Tibial nerve (tissue), 4 donors: Measurements from ENCODE around the gene CA9. TPM values are rescaled to one million over a fixed set of nuclear protein-coding genes. Genes with fewer than 3 reads are reported as not detected.

ENCODE experiments used
- DNase-seq, 2 donors: peaks; one replicate each; pipeline ENCODE4 v3.0.0-alpha.2; 2019; ENCODE audit warnings: low spot score in 2 of 2
- H3K27ac ChIP-seq, 4 donors: fragments of 200-600 bp; sonication (generic) in 3 of 4; one replicate each; pipeline ENCODE4 v1.5.1; 2017 to 2019; ENCODE audit warnings: mild to moderate bottlenecking in 1 of 4
- H3K27me3 ChIP-seq, 2 donors: fragments of 200-600 bp; sonication (generic) in 1 of 2; one replicate each; pipeline versions ENCODE4 v1.5.1 to v1.6.0; 2017 to 2019
- H3K36me3 ChIP-seq, 3 donors: fragments of 200-600 bp; sonication (generic); one replicate each; pipeline ENCODE4 v1.5.1; 2018 to 2019
- H3K4me1 ChIP-seq, 4 donors: fragments of 200-600 bp; sonication (generic) in 3 of 4; one replicate each; pipeline ENCODE4 v1.5.1; 2017 to 2019
- H3K4me3 ChIP-seq, 4 donors: fragments of 200-600 bp; sonication (generic) in 3 of 4; one replicate each; pipeline ENCODE4 v1.5.1; 2017 to 2019; ENCODE audit warnings: mild to moderate bottlenecking in 1 of 4, moderate library complexity in 1 of 4
- H3K9me3 ChIP-seq, 4 donors: fragments of 200-600 bp; sonication (generic) in 3 of 4; one replicate each; pipeline ENCODE4 v1.5.1; 2017 to 2019
- EP300 ChIP-seq, 2 donors: sonication (generic); formaldehyde crosslinking; IDR thresholded peaks; one replicate each; pipeline ENCODE4 v1.6.1; 2017; ENCODE audit warnings: antibody characterized with exemption in 2 of 2, mild to moderate bottlenecking in 1 of 2
- POLR2A ChIP-seq, 2 donors: fragments of 450-650 bp; IDR thresholded peaks; one replicate each; pipeline ENCODE4 v1.6.1; 2017; ENCODE audit warnings: antibody characterized with exemption in 2 of 2, mild to moderate bottlenecking in 2 of 2, moderate library complexity in 2 of 2
- WGBS, 2 donors: methylation state at CpG; one replicate each; pipeline ENCODE4 v1.1.5; 2018; 5-methylcytosine and 5-hydroxymethylcytosine counted together
- total RNA-seq, 4 donors: library from RNA; depleted of rRNA; stranded (reverse); fragments of >200 nt; gene quantifications; one replicate each; pipeline ENCODE4 v1.1.0, GENCODE V29; 2016
- TF ChIP-seq, protein P1 (sequence below), 5 experiments: fragments of 200-600 bp in 3 of 5; fragments of 450-650 bp in 2 of 5; sonication (generic) in 3 of 5; IDR thresholded peaks; one replicate each; pipeline ENCODE4 v1.5.1; 2016 to 2019; ENCODE audit warnings: antibody characterized with exemption in 5 of 5, mild to moderate bottlenecking in 3 of 5, moderate library complexity in 2 of 5

Gene CA9
- total RNA-seq, 4 donors from 2014 or later: 0.84 TPM; not detected in 3

DNA sequence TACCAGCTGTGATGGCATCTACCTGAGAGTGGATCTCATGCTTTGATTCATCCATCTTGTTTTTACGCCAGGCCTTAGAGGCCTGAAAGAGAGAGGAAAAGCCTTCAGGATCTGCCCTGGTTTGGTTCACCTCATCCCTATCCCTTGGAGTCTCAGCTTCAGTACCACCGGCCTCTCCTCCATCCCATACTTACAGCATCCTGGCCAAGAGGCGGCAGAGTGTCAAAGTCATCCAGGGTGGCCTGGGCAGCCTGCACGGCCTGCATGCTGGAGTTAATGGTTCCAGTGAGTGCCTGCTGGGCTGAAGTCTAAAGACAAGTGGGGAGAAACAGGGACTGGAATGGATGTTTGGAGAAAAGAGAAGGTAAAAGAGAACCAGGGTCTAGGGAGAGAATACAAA lies 45.8 kb downstream of the CA9 start:
- H3K9me3 ChIP-seq: no peaks in the 10 kb centered on the region
- H3K4me3 ChIP-seq: no peak overlapping the region
- H3K27ac ChIP-seq: no peak overlapping the region
- no peaks in the 10 kb centered on the region for H3K4me1 ChIP-seq
- DNase-seq: no peak
- peaks cover 13 to 100% (median 69%) of the 10 kb centered on the region in 3 donors for H3K36me3 ChIP-seq
- TF ChIP-seq EP300 (IDR thresholded peaks at IDR 0.05) (no peak), POLR2A (IDR thresholded peaks at IDR 0.05) (no peak)
- TF ChIP-seq, protein P1, sequence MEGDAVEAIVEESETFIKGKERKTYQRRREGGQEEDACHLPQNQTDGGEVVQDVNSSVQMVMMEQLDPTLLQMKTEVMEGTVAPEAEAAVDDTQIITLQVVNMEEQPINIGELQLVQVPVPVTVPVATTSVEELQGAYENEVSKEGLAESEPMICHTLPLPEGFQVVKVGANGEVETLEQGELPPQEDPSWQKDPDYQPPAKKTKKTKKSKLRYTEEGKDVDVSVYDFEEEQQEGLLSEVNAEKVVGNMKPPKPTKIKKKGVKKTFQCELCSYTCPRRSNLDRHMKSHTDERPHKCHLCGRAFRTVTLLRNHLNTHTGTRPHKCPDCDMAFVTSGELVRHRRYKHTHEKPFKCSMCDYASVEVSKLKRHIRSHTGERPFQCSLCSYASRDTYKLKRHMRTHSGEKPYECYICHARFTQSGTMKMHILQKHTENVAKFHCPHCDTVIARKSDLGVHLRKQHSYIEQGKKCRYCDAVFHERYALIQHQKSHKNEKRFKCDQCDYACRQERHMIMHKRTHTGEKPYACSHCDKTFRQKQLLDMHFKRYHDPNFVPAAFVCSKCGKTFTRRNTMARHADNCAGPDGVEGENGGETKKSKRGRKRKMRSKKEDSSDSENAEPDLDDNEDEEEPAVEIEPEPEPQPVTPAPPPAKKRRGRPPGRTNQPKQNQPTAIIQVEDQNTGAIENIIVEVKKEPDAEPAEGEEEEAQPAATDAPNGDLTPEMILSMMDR (IDR thresholded peaks at IDR 0.05): no peak
- 94 to 95% methylated on average over 4 of the region's 4 CpGs for WGBS, 2 donors
- no peaks in the 10 kb centered on the region for H3K27me3 ChIP-seq

DNA sequence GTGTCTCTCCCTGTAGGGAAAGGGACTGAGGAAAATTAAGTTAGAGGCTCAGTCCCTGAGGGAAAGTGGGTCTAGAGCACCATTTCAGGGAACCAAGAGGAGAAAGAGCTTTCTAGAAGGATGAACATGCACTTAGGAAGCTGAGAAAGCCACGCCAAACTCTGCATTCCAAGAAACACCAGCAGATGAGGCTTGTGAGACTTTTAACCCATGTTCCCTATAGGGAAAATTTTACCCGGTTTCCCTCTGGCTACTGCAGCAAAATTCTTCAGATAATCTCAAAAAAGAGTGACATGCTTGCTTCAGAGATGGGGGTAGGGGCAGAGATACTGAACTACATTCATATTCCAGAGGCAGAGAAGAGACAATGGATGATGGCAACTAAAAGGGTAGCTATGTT lies 49.7 kb downstream of the CA9 start:
- Histone ChIP-seq H3K27me3 (no peaks in the 10 kb centered on the region), H3K36me3 (peaks cover 13 to 81% (median 38%) of the 10 kb centered on the region in 3 donors), H3K9me3 (no peaks in the 10 kb centered on the region), H3K27ac (no peak overlapping the region), H3K4me3 (no peak overlapping the region), H3K4me1 (peaks cover 0 to 31% (median 25%) of the 10 kb centered on the region in 4 donors)
- WGBS, 2 donors: 82 to 83% methylated on average over 2 of the region's 2 CpGs
- TF ChIP-seq POLR2A (IDR thresholded peaks at IDR 0.05): no peak
- TF ChIP-seq, protein P1 (IDR thresholded peaks at IDR 0.05): no peak
- no peak for TF ChIP-seq EP300 (IDR thresholded peaks at IDR 0.05)
- DNase-seq: no peak

DNA sequence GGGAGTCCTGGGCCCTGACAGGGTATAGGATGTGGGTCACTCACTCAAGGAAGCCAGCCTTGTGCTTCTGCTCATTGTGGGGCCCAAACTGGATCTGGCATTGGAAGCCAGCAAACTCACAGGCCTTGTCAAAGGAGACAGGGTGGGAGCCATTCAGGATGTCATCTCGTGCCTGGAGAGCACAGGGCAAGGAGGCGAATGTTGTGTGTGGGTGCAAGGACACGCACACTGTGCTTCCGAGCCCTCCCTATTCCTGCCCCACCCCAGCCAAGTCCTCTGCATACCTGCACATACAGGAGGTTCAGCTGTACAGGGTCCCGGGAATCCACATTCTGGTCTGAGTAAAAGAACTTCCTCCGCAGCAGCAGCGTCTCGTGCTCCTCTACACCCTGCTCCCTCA lies 50.2 kb downstream of the CA9 start:
- no peak for DNase-seq
- Histone ChIP-seq H3K27me3 (no peaks in the 10 kb centered on the region), H3K4me3 (no peak overlapping the region), H3K4me1 (peaks cover 0 to 35% (median 30%) of the 10 kb centered on the region in 4 donors), H3K9me3 (no peaks in the 10 kb centered on the region), H3K36me3 (peaks cover 13 to 76% (median 34%) of the 10 kb centered on the region in 3 donors), H3K27ac (no peak overlapping the region)
- TF ChIP-seq, protein P1 (IDR thresholded peaks at IDR 0.05): no peak
- TF ChIP-seq EP300 (IDR thresholded peaks at IDR 0.05): no peak
- no peak for TF ChIP-seq POLR2A (IDR thresholded peaks at IDR 0.05)
- 98% methylated on average over 8 of the region's 8 CpGs for WGBS, 2 donors

DNA sequence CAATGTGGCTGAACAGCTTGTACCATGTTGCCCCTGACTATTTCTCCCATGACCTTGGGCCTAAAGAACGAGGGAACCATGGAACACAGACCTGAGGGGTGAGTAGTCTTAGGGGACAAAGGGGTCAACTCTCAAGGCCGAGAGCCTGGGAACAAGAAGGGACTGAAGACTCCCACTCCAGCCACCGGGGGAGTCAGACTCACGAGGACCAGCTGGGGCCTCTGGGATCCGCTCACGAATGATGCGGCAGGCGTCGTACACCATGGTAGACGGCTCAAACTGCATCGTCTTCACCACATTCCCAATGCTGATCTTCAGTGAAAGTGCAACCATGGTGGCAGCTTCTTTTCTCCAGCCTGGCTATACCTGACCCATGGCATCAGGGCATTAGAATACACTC lies 51.6 kb downstream of the CA9 start:
- no peak overlapping the region for H3K27ac ChIP-seq
- H3K9me3 ChIP-seq: no peaks in the 10 kb centered on the region
- H3K4me1 ChIP-seq: peaks cover 0 to 50% (median 44%) of the 10 kb centered on the region in 4 donors
- H3K36me3 ChIP-seq: peaks cover 10 to 62% (median 19%) of the 10 kb centered on the region in 3 donors
- TF ChIP-seq, protein P1 (IDR thresholded peaks at IDR 0.05): no peak
- TF ChIP-seq EP300 (IDR thresholded peaks at IDR 0.05) (no peak), POLR2A (IDR thresholded peaks at IDR 0.05) (no peak)
- DNase-seq: no peak
- no peaks in the 10 kb centered on the region for H3K27me3 ChIP-seq
- H3K4me3 ChIP-seq: no peak overlapping the region
- 90 to 93% methylated on average over 10 to 11 of the region's 11 CpGs for WGBS, 2 donors

DNA sequence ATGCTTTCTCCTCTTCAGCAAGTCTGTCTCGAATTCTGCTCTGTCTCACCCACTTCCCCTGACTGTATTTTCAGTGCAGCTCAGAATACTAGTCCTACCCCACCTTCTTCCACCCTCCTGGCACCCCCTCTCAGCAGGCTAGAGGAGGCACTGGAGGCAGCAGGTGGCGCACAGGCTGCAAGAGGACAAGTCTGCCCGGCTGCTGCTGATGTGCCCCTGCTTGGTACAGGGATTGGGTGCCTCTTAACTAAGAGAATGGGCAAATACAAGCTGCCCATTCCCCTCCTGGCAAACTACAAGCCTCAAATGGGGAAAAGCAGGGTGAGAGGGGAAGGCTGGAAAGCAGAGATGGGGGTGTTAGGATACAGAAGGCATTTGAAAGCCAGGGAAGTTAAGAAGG lies 53.2 kb downstream of the CA9 start:
- H3K36me3 ChIP-seq: peaks cover 4 to 46% (median 13%) of the 10 kb centered on the region in 3 donors
- H3K9me3 ChIP-seq: no peaks in the 10 kb centered on the region
- 13 to 27% methylated on average over 3 of the region's 3 CpGs for WGBS, 2 donors
- H3K4me3 ChIP-seq: peak overlapping the region in 1 of 4 donors; percentile 85
- DNase-seq: no peak
- peaks cover 0 to 58% (median 53%) of the 10 kb centered on the region in 4 donors for H3K4me1 ChIP-seq
- no peak for TF ChIP-seq EP300 (IDR thresholded peaks at IDR 0.05)
- no peaks in the 10 kb centered on the region for H3K27me3 ChIP-seq
- peak overlapping the region in 3 of 4 donors; percentile 70 to 99 (median 94) for H3K27ac ChIP-seq

DNA sequence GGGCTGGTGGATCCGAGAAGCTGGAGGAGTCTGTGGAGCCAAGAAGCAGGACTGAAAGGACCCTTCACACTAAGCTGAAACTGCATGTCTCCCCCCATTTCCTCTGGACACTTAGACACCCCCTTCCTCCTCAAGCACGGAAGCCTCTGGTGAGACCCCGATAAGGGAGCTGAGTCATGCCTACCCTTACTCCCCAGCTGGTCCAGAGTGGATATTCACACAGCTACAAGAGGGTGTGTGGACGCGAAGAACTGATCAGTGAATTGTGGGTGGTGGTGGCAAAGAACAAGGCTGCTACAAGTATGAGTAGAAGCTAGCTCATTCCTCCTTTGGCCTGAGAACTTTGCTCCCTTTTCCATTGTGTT lies 53.9 kb downstream of the CA9 start:
- DNase-seq: no peak
- Histone ChIP-seq H3K36me3 (peaks cover 0 to 39% (median 13%) of the 10 kb centered on the region in 3 donors), H3K27ac (peak overlapping the region; percentile 38 to 99 (median 82)), H3K9me3 (no peaks in the 10 kb centered on the region), H3K4me1 (peaks cover 0 to 58% (median 54%) of the 10 kb centered on the region in 4 donors), H3K4me3 (peak overlapping the region in 3 of 4 donors; percentile 6 to 85 (median 33)), H3K27me3 (no peaks in the 10 kb centered on the region)
- TF ChIP-seq EP300 (IDR thresholded peaks at IDR 0.05) (no peak), POLR2A (IDR thresholded peaks at IDR 0.05) (no peak)
- TF ChIP-seq, protein P1 (IDR thresholded peaks at IDR 0.05): no peak
- WGBS, 2 donors: 21 to 30% methylated on average over 5 of the region's 5 CpGs
